Measurements from ENCODE around the gene SREBF2. TPM values are rescaled to one million over a fixed set of nuclear protein-coding genes. Genes with fewer than 3 reads are reported as not detected.

Gene SREBF2
- total RNA-seq, 1 experiment from 2014 or later: 150 TPM

DNA sequence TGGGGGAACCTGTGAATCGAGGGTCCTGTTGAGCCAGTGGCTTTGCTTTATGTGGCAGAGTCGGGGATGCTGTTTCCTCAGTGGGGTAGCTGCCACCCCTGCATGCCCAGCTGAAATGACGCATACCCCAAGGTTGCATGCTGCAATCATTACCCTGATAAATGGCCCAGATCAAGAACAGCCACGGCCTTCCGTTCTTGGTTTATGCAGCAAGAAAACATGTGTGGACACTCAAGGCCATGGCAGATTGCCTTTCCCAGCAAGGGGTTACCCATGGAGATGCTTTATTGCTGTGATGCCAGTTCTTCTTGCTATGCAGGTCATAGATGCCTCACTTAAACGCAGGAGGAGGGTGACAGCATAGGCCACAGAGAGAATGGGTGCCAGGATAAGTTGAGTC, 14.3 kb upstream of the SREBF2 start:
- ChIA-PET CTCF (no interaction called here), POLR2A (no interaction called here)
- Mint-ChIP-seq H3K4me3 (ENCODE audit: unreplicated experiment) (no peak overlapping the region), H3K27me3 (ENCODE audit: insufficient read depth, unreplicated experiment) (no peaks in the 10 kb centered on the region), H3K27ac (ENCODE audit: unreplicated experiment) (no peak overlapping the region), H3K9me3 (ENCODE audit: unreplicated experiment) (no peaks in the 10 kb centered on the region), H3K4me1 (ENCODE audit: low read depth, unreplicated experiment) (peaks cover 15% of the 10 kb centered on the region), H3K36me3 (ENCODE audit: insufficient read depth, unreplicated experiment) (peaks cover 37% of the 10 kb centered on the region)
- no peaks in the 10 kb centered on the region for H3K9me3 ChIP-seq
- no peak for DNase-seq
- no peak overlapping the region for H3K4me3 ChIP-seq (ENCODE audit: low read depth, low read length)
- TF ChIP-seq, protein P1, sequence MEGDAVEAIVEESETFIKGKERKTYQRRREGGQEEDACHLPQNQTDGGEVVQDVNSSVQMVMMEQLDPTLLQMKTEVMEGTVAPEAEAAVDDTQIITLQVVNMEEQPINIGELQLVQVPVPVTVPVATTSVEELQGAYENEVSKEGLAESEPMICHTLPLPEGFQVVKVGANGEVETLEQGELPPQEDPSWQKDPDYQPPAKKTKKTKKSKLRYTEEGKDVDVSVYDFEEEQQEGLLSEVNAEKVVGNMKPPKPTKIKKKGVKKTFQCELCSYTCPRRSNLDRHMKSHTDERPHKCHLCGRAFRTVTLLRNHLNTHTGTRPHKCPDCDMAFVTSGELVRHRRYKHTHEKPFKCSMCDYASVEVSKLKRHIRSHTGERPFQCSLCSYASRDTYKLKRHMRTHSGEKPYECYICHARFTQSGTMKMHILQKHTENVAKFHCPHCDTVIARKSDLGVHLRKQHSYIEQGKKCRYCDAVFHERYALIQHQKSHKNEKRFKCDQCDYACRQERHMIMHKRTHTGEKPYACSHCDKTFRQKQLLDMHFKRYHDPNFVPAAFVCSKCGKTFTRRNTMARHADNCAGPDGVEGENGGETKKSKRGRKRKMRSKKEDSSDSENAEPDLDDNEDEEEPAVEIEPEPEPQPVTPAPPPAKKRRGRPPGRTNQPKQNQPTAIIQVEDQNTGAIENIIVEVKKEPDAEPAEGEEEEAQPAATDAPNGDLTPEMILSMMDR (IDR thresholded peaks at IDR 0.05; ENCODE audit: insufficient read depth in 1 of 2, low read depth in 1 of 2, low read length in 1 of 2, severe bottlenecking in 1 of 2, unreplicated experiment in 1 of 2): no peak
- no TSS peak for BruUV-seq (replicated peaks)
- no peaks in the 10 kb centered on the region for H3K27me3 ChIP-seq (replicated peaks; ENCODE audit: control insufficient read depth, insufficient read depth, low read length)
- peaks cover 1% of the 10 kb centered on the region; the same call in 1 of the 2 replicates for H3K36me3 ChIP-seq (ENCODE audit: control insufficient read depth, insufficient read depth, low read length)
- intact Hi-C loops (cut with micrococcal nuclease; ENCODE audit: unreplicated experiment): no loop called here
- no peaks in the 10 kb centered on the region for H3K4me1 ChIP-seq

- H3K9me3 Mint-ChIP-seq (ENCODE audit: unreplicated experiment): no peaks in the 10 kb centered on the region
- no peaks in the 10 kb centered on the region for H3K27me3 Mint-ChIP-seq (ENCODE audit: insufficient read depth, unreplicated experiment)
- peaks cover 35% of the 10 kb centered on the region for H3K36me3 Mint-ChIP-seq (ENCODE audit: insufficient read depth, unreplicated experiment)
- intact Hi-C loops (cut with micrococcal nuclease; ENCODE audit: unreplicated experiment): no loop called here
- H3K4me1 ChIP-seq: no peaks in the 10 kb centered on the region
- no peak overlapping the region for H3K27ac Mint-ChIP-seq (ENCODE audit: unreplicated experiment)
- BruUV-seq (replicated peaks): no TSS peak
- H3K4me3 ChIP-seq (ENCODE audit: low read depth, low read length): no peak overlapping the region
- no peaks in the 10 kb centered on the region for H3K27me3 ChIP-seq (replicated peaks; ENCODE audit: control insufficient read depth, insufficient read depth, low read length)
- ChIA-PET CTCF (no interaction called here), POLR2A (no interaction called here)
- no peak for DNase-seq
- TF ChIP-seq, protein P1 (IDR thresholded peaks at IDR 0.05; ENCODE audit: insufficient read depth in 1 of 2, low read depth in 1 of 2, low read length in 1 of 2, severe bottlenecking in 1 of 2, unreplicated experiment in 1 of 2): no peak
- H3K4me1 Mint-ChIP-seq (ENCODE audit: low read depth, unreplicated experiment): peaks cover 15% of the 10 kb centered on the region
- no peaks in the 10 kb centered on the region; the same call in 1 of the 2 replicates for H3K36me3 ChIP-seq (ENCODE audit: control insufficient read depth, insufficient read depth, low read length)
- no peaks in the 10 kb centered on the region for H3K9me3 ChIP-seq
- no peak overlapping the region for H3K4me3 Mint-ChIP-seq (ENCODE audit: unreplicated experiment)
Observed at GRCh38 chr22:41819257-41819656, 13.6 kb upstream of the SREBF2 start.

GRCh38 chr22:41820447-41820846, 12.5 kb upstream of the SREBF2 start:
- no peak overlapping the region for H3K27ac Mint-ChIP-seq (ENCODE audit: unreplicated experiment)

More at GRCh38 chr22:41820447-41820846, 12.5 kb upstream of the SREBF2 start:
- Mint-ChIP-seq H3K4me1 (ENCODE audit: low read depth, unreplicated experiment) (peaks cover 15% of the 10 kb centered on the region), H3K36me3 (ENCODE audit: insufficient read depth, unreplicated experiment) (peaks cover 31% of the 10 kb centered on the region), H3K4me3 (ENCODE audit: unreplicated experiment) (no peak overlapping the region), H3K9me3 (ENCODE audit: unreplicated experiment) (no peaks in the 10 kb centered on the region), H3K27me3 (ENCODE audit: insufficient read depth, unreplicated experiment) (no peaks in the 10 kb centered on the region)
- TF ChIP-seq, protein P1 (IDR thresholded peaks at IDR 0.05; ENCODE audit: insufficient read depth in 1 of 2, low read depth in 1 of 2, low read length in 1 of 2, severe bottlenecking in 1 of 2, unreplicated experiment in 1 of 2): no peak
- DNase-seq: no peak
- Histone ChIP-seq H3K4me1 (no peaks in the 10 kb centered on the region), H3K9me3 (no peaks in the 10 kb centered on the region), H3K36me3 (ENCODE audit: control insufficient read depth, insufficient read depth, low read length) (no peaks in the 10 kb centered on the region; the same call in 1 of the 2 replicates), H3K4me3 (ENCODE audit: low read depth, low read length) (no peak overlapping the region), H3K27me3 (replicated peaks; ENCODE audit: control insufficient read depth, insufficient read depth, low read length) (no peaks in the 10 kb centered on the region)
- ChIA-PET CTCF (interaction anchor here (0.6 kb wide), 2 partner anchors 120 to 149 kb away, joined by 3 to 4 read pairs; no protein-coding TSS in a partner anchor), POLR2A (interaction anchor here (0.7 kb wide), 1 partner anchor 12 kb away, joined by 3 read pairs; no protein-coding TSS in a partner anchor)
- BruUV-seq (replicated peaks): no TSS peak
- intact Hi-C loops (cut with micrococcal nuclease; ENCODE audit: unreplicated experiment): loop anchor here (5.0 kb wide), 1 partner anchor 37 kb away; no protein-coding TSS in a partner anchor

All from Caco-2 (cell line).